DMS53 (cell line): ENCODE data around the gene MUCL1.
A peak's percentile ranks its signal among the peaks of the same experiment; 100 is the strongest.

ENCODE experiments used
- DNase-seq: peaks from one replicate; lab custom pipeline; 2025; lab: John Stamatoyannopoulos, UW

Gene MUCL1

GRCh38 chr12:54891717-54892478, 37.6 kb downstream of the MUCL1 start:
- DNase-seq, result peak; percentile 98
